ENCODE results near the gene SPATA21.
"Not testable (repeated sequence)": the region's sequence is repeated elsewhere in the genome, so short reads cannot be mapped to it uniquely, and the experiment has no call there.

DNA sequence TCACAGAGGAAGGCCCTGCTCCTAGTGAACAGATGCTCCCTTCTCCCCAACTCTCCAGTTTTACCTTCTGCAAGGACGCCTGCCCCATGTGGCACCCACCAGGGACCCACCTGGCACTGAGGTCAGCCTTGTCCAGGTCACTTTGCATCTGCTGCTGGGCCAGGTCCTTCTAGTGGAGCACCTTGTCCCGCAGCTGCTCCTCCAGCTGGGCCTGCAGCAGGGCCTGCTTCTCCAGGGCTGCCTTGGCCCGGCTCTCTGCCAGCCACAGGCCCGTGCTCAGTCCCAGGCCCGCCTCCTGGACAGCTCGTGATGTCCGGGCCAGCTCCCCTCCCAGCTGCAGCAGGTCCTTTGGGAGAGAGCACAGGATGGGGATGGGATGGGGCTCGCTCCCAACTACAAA, 49.1 kb upstream of the SPATA21 start:
- not testable (repeated sequence) for TF ChIP-seq POLR2A (IDR thresholded peaks at IDR 0.05)
- TF ChIP-seq, protein P1, sequence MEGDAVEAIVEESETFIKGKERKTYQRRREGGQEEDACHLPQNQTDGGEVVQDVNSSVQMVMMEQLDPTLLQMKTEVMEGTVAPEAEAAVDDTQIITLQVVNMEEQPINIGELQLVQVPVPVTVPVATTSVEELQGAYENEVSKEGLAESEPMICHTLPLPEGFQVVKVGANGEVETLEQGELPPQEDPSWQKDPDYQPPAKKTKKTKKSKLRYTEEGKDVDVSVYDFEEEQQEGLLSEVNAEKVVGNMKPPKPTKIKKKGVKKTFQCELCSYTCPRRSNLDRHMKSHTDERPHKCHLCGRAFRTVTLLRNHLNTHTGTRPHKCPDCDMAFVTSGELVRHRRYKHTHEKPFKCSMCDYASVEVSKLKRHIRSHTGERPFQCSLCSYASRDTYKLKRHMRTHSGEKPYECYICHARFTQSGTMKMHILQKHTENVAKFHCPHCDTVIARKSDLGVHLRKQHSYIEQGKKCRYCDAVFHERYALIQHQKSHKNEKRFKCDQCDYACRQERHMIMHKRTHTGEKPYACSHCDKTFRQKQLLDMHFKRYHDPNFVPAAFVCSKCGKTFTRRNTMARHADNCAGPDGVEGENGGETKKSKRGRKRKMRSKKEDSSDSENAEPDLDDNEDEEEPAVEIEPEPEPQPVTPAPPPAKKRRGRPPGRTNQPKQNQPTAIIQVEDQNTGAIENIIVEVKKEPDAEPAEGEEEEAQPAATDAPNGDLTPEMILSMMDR (IDR thresholded peaks at IDR 0.05): not testable (repeated sequence)

All from thyroid gland (tissue), 4 donors.